GM12878 (cell line): ENCODE results near the gene PDGFD. TPM values are rescaled to one million over a fixed set of nuclear protein-coding genes. Genes with fewer than 3 reads are reported as not detected.
A peak's percentile ranks its signal among the peaks of the same experiment; 100 is the strongest.

ENCODE experiments used
- CBFB ChIP-seq: IDR thresholded peaks from 2 replicates; pipeline ENCODE4 v1.6.1; 2016; ENCODE audit warnings: antibody characterized with exemption, low read depth
- IKZF1 ChIP-seq: fragments of 450-650 bp; conservative IDR thresholded peaks from 2 replicates; pipeline ENCODE4 v1.6.1; 2017; ENCODE audit warnings: antibody characterized with exemption, mild to moderate bottlenecking
- IRF3 ChIP-seq: fragments of 450-650 bp; IDR thresholded peaks from 2 replicates; pipeline ENCODE4 v1.6.1; 2014; ENCODE audit warnings: mild to moderate bottlenecking
- JUND ChIP-seq: IDR thresholded peaks from 2 replicates; pipeline ENCODE4 v1.6.1; 2012; ENCODE audit warnings: low read depth, mild to moderate bottlenecking, low read length, improper control_type of control experiment, moderate library complexity
- MEF2B ChIP-seq: fragments of 450-650 bp; IDR thresholded peaks from 2 replicates; pipeline ENCODE4 v1.6.1; 2018; ENCODE audit warnings: mild to moderate bottlenecking, moderate library complexity; ENCODE audit not compliant: partially characterized antibody, poor library complexity, severe bottlenecking
- PML ChIP-seq: IDR thresholded peaks from 2 replicates; pipeline ENCODE4 v1.6.1; 2012; ENCODE audit warnings: low read length, inconsistent platforms
- POLR2AphosphoS2 ChIP-seq: IDR thresholded peaks from 2 replicates; pipeline ENCODE4 v1.6.1; 2011; ENCODE audit warnings: low read depth, mild to moderate bottlenecking, low read length, improper control_type of control experiment, moderate library complexity
- RCOR1 ChIP-seq: conservative IDR thresholded peaks from 2 replicates; pipeline ENCODE4 v1.6.1; 2012; ENCODE audit warnings: low read depth, low read length, improper control_type of control experiment
- SRF ChIP-seq, 2 experiments: IDR thresholded peaks; 2 replicates each; pipeline ENCODE4 v1.6.1; 2011; ENCODE audit warnings: low read depth in 2 of 2, low read length in 2 of 2, mild to moderate bottlenecking in 1 of 2, moderate library complexity in 1 of 2
- USF2 ChIP-seq: IDR thresholded peaks from 2 replicates; pipeline ENCODE4 v1.6.1; 2011; ENCODE audit warnings: low read depth, low read length, improper control_type of control experiment, borderline replicate concordance
- ZBTB11 ChIP-seq: fragments of 450-650 bp; formaldehyde crosslinking; IDR thresholded peaks from 2 replicates; pipeline ENCODE4 v1.5.0; 2022; ENCODE audit warnings: mild to moderate bottlenecking, missing genetic modification characterization
- ZBTB4 ChIP-seq: fragments of 450-650 bp; formaldehyde crosslinking; IDR thresholded peaks from 2 replicates; pipeline ENCODE4 v1.4.0; 2022; ENCODE audit warnings: mild to moderate bottlenecking, moderate library complexity
- ZNF274 ChIP-seq: IDR thresholded peaks from one replicate; pipeline ENCODE4 v1.8.0; 2011; ENCODE audit not compliant: insufficient read length, insufficient read depth
- polyA plus RNA-seq, 11 experiments: library from polyadenylated mRNA; depleted of rRNA in 4 of 11; unstranded in 6 of 11; stranded (reverse) in 5 of 11; fragments of >200 nt; fragmentation: Nextera tagmentation in 4 of 11; fragmentation: Illumina TruSeq in 1 of 11; extraction: Ambion mirVana in 4 of 11; extraction: Trizol in 1 of 11; gene quantifications; 1 replicate in 1 of 11; 2 replicates in 10 of 11; pipeline versions ENCODE4 v1.2.1 to v1.2.3, GENCODE V29; 2011 to 2016; ENCODE audit warnings: inconsistent platforms in 2 of 11, missing spikeins in 2 of 11, low read depth in 1 of 11
- total RNA-seq, 4 experiments: library from RNA; depleted of rRNA in 3 of 4; stranded (reverse); fragments of >200 nt in 3 of 4; fragmentation: Illumina TruSeq in 1 of 4; extraction: Trizol in 1 of 4; gene quantifications; 2 replicates each; pipeline versions ENCODE4 v1.2.1 to v1.2.3, GENCODE V29; 2013 to 2021

PDGFD gene
- total and polyA plus RNA-seq, 10 of the 15 experiments (the other 5 are each of a cell fraction or from before 2014, with no cell fraction given) = 0.05 to 0.13 TPM; not detected in 8

GRCh38 chr11:103904324-103904667 lies 259.7 kb downstream of the PDGFD start (continued):
- TF ChIP-seq ZBTB11 (CRISPR knock-in tag) (no peak), IKZF1 (peak; percentile 45; the same call in 1 of the 2 replicates), POLR2AphosphoS2 (no peak), IRF3 (no peak), SRF (IDR thresholded peaks at IDR 0.05; ENCODE audit: low read depth in 2 of 2, low read length in 2 of 2) (no peak), MEF2B (peak; percentile 55), ZBTB4 (CRISPR knock-in tag) (no peak), RCOR1 (no peak), ZNF274 (no peak), CBFB (no peak), USF2 (no peak), JUND (no peak), PML (no peak)
